ENCODE results near the gene MAPT.
"Not testable (repeated sequence)": the region's sequence is repeated elsewhere in the genome, so short reads cannot be mapped to it uniquely, and the experiment has no call there.

The MAPT gene

DNA sequence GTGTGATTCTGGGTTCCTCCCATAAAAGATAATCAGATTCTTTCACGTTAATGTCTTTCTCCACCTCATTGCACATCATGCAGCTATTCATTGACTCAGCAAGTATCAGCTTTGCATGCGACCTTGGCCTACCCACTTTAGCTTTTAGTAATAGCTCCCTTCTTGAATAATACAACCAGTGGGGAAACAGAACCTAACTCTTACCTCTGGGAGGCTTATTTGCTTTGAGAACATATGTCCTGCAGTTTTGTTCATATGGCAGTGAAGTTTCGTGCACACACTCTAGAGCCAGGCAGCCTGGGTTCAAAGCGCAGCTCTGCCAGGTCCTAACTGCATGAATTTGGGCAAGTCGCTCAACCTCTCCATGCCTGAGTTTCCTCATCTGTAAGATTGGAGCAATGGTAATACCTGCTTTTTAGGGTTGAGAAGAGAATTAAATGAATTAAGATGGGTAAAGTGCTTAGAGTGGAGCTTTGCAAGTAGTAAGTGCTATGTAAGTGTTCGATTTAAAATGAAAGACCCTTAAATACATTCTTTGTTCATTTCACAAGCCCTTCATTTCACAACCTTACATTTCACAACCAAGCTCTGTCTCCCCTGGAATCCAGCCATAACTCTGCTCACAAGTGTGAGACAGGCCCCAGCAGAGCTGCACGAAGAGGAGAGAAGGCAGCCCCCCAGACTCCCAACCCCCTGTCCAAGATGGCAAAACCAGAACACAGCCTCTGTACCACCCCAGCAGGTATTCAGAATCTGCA lies 29.3 kb downstream of the MAPT start:
- no peak for DNase-seq (ENCODE audit: low read depth in 1 of 2, low spot score in 1 of 2)

GRCh38 chr17:45924332-45924820 lies 30.0 kb downstream of the MAPT start:
- no peak for DNase-seq (ENCODE audit: low read depth in 1 of 2, low spot score in 1 of 2)

- DNase-seq (ENCODE audit: low read depth in 1 of 2, low spot score in 1 of 2) = no peak
These were observed 31.0 kb downstream of the MAPT start for GRCh38 chr17:45925311-45925710.

DNA sequence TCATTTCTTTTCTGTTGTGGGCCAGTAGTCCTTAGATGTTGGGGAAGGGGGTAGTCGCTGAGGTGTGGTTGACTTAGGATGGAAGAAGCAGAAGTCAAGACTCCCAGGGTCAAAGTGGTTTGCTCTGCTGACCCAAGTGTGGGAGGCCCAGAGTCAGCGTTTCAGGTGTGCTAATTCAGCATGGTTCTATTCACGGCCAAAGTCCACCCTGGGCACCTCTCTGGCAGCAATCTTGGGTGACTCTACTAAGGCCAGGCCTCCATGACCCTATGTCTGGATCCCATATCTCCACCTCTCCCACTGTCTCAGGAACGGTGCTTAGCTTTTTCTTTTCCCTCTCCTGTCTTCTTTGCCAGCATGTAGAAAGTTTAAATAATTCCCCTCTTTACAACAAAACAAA lies 32.9 kb downstream of the MAPT start:
- no peak for DNase-seq (ENCODE audit: low read depth in 1 of 2, low spot score in 1 of 2)

GRCh38 chr17:45929344-45929743 lies 35.0 kb downstream of the MAPT start:
- DNase-seq (ENCODE audit: low read depth in 1 of 2, low spot score in 1 of 2) = no peak

GRCh38 chr17:45930420-45930951 lies 36.1 kb downstream of the MAPT start:
- DNase-seq (ENCODE audit: low read depth in 1 of 2, low spot score in 1 of 2) = no peak

DNA sequence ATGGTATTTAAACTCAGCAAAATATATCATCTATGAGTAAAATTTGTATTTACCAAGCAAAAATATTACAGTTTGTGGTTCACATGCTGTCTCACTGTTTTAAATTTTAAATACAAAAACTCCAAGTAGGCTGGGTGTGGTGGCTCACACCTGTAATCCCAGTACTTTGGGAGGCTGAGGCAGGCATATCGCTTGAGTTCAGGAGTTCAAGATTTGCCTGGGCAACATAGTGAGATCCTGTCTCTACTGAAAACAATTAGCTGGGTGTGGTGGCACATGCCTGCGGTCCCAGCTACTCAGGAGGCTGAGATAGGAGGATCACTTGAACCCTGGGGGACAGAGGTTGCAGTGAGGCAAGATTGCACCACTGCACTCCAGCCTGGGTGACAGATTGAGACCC lies 37.3 kb downstream of the MAPT start:
- DNase-seq (ENCODE audit: low read depth in 1 of 2, low spot score in 1 of 2) = no peak

- no peak for DNase-seq (ENCODE audit: low read depth in 1 of 2, low spot score in 1 of 2)
These were observed 40.0 kb downstream of the MAPT start for GRCh38 chr17:45934044-45934979.

- DNase-seq (ENCODE audit: low read depth in 1 of 2, low spot score in 1 of 2) = no peak
These were observed 40.9 kb downstream of the MAPT start for GRCh38 chr17:45935197-45935709.

DNA sequence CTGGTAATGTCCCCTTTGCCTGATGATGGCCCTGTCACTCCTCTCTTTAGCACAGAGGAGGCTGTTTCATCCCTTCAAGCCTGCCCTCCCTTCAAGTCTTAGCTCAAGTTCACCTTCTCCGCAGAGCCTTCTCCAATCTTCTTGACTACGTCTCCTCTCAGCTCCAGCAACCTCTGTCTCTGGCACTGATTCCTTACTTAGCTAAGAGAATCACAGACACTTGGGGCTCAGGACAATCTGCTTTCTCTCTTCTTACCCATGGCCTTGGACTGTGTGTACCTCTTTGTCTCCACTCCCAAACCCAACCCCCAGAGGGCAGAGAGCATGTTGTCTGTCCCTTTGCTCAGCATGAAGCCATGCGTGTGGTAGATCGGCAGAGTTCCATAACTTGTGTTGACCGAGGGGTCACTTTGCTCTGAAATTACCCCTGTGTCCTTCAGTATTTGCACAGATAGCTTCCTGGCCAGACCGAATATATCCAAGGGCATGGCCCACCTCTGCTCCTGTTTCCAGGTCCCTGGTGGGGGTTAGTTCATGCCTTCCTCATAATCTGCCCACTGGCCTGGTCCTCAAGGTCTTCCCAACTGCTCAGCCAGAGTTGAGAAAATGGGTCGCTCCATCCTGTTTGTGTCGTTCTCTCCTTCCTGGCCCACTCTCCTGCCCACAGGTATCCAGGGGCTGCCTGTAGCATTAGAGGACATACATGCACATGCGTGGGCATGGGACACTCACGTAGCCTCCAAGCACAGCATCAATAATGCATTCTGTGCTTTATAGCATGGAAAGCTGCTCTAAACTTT lies 41.6 kb downstream of the MAPT start:
- no peak for DNase-seq (ENCODE audit: low read depth in 1 of 2, low spot score in 1 of 2)

GRCh38 chr17:45936610-45937009 lies 42.3 kb downstream of the MAPT start:
- no peak for DNase-seq (ENCODE audit: low read depth in 1 of 2, low spot score in 1 of 2)

DNA sequence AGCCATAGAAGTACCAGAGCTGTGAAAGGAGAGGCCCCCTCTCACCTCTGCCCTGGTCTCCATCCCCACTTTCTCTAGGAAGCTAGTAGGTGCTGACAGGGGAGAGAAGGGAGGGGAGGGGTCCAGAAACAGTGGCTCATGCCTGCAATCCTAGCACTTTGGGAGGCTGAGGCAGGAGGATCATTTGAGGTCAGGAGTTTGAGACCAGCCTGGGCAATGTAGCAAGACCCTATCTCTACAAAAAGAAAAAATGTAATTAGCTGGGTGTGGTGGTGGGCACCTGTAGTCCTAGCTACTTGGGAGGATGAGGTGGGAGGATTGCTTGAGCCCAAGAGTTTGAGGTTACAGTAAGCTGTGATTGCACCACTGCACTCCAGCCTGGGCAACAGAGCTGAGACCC lies 42.8 kb downstream of the MAPT start:
- DNase-seq (ENCODE audit: low read depth in 1 of 2, low spot score in 1 of 2) = not testable (repeated sequence)

- DNase-seq (ENCODE audit: low read depth in 1 of 2, low spot score in 1 of 2) = no peak
These were observed 45.0 kb downstream of the MAPT start for GRCh38 chr17:45939395-45939794.

- no peak for DNase-seq (ENCODE audit: low read depth in 1 of 2, low spot score in 1 of 2)
These were observed 45.9 kb downstream of the MAPT start for GRCh38 chr17:45940293-45940692.

DNA sequence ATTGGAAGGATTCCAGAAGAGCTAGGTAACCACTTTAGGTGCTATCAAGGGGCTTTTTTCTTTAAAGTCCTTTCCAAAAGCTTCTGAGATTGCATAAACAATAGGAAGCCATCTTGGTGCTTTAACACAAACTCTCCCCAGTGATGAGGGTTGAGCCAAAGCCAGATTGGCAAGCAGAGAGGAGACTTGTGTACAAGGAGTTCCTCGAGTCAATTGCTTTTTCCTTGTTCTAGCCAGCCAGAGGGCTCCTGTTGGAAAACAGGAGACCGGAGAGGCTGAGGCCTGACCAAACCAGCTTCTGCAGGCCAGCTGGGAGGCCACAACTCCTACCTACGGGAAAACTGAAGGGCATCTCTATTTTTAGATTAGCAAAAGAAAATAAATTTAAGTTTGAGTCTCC lies 46.5 kb downstream of the MAPT start:
- DNase-seq (ENCODE audit: low read depth in 1 of 2, low spot score in 1 of 2) = no peak

DNA sequence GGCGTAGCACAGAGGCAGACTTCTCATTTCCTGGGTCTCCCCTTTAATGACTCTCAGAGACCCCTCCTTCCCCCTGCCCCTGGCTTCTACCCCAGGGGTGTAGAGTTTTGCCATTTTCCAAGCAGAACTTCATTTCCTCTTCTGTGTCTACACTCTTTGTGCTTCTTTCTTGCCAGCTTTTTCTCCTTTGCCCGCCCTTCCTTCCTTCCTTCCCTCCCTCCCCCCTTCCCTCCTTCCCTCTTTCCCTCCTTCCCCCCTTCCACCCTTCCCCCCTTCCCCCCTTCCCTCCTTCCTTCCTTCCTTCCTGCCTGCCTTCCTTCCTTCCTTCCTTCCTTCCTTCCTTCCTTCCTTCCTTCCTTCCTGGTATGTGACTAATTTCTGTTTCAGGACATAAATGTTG lies 47.0 kb downstream of the MAPT start:
- DNase-seq (ENCODE audit: low read depth in 1 of 2, low spot score in 1 of 2) = no peak

DNA sequence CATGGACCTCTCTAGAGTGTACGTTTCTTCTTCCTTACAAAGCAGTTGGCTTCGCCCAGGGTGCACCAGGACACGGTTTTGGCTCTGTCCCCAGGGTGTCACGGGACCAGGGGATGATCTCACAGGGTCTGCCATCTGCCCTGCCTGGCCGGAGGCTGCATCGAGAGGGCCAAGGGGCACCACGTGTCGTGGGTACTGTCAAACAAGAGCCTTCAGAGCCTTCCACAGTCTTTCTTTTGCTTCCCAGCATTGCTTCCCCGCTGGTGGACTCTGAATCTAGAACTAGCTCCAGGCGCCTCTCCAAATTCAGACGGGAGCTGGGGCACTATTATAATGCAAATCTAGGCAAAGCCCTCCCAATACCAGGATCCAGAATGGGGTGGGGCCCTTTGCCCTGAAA lies 47.9 kb downstream of the MAPT start:
- DNase-seq (ENCODE audit: low read depth in 1 of 2, low spot score in 1 of 2) = no peak

DNA sequence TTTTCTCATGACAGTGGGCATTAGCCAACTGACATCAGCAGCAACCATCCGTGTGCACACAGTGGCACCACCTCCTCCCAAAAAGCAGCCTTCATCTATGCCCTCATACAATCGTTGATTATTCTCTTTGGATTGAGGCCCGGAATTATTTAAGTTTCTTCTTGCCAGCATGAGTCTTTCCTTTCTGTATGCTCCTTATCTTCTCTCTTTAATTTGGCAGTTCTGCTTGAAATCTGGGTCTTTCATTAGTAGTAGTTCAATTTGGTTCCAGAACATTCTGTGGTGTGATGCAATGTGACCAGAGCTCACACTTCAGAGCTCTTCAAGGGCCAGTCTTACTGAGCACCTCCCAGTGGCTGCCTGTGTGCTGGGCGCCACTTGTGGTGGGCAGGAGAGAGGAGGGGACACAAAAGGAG lies 52.5 kb downstream of the MAPT start:
- no peak for DNase-seq (ENCODE audit: low read depth in 1 of 2, low spot score in 1 of 2)

- no peak for DNase-seq (ENCODE audit: low read depth in 1 of 2, low spot score in 1 of 2)
These were observed 54.1 kb downstream of the MAPT start for GRCh38 chr17:45948498-45948880.

- DNase-seq (ENCODE audit: low read depth in 1 of 2, low spot score in 1 of 2) = peak; percentile 17 to 61
These were observed 54.7 kb downstream of the MAPT start for GRCh38 chr17:45948881-45949624.

All from stimulated activated CD4-positive, alpha-beta T cell treated with anti-CD3 and anti-CD28 coated beads, Interleukin-15, amount 100 ng/mL, for 1 hour (primary cell).